Measurements from ENCODE around the gene WWC2.
"Not testable (repeated sequence)": the region's sequence is repeated elsewhere in the genome, so short reads cannot be mapped to it uniquely, and the experiment has no call there.

WWC2 gene

GRCh38 chr4:183185559-183185958 lies 86.5 kb downstream of the WWC2 start:
- no peaks in the 10 kb centered on the region for H3K9me3 ChIP-seq (ENCODE audit: control insufficient read depth, insufficient read depth, low read length)
- peak overlapping the region; percentile 68 for H3K27ac ChIP-seq (ENCODE audit: low read depth, low read length)
- no peaks in the 10 kb centered on the region for H3K27me3 ChIP-seq (ENCODE audit: control insufficient read depth, insufficient read depth, low read length)
- no peak overlapping the region for H3K9ac ChIP-seq (ENCODE audit: low read depth, low read length)
- H3K4me1 ChIP-seq (ENCODE audit: control insufficient read depth, insufficient read depth, low read length), result peaks cover 69% of the 10 kb centered on the region
- no peak overlapping the region for H3K4me3 ChIP-seq (ENCODE audit: low read depth, low read length)
- no peaks in the 10 kb centered on the region for H3K36me3 ChIP-seq (ENCODE audit: control insufficient read depth, insufficient read depth, low read length)

DNA sequence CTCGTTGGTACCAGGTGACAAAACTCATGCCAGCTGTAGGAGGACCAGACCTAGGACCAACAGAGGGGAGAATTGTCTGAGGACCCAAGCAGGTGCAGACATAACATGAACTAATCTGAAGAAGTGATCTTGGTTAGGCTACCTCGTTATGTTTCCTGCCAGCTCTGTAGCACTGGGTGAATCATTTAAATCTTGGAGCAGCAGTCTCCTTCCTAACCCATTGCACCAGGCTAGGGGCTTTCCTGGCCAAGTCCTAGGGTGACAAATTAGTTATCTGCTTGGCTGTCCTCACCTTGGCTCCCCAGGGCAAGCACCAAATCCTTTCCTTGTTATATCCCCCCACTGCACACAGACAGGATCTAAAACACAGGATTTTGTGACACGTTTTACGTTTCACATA lies 87.8 kb downstream of the WWC2 start:
- Histone ChIP-seq H3K36me3 (ENCODE audit: control insufficient read depth, insufficient read depth, low read length) (no peaks in the 10 kb centered on the region), H3K4me3 (ENCODE audit: low read depth, low read length) (no peak overlapping the region), H3K4me1 (ENCODE audit: control insufficient read depth, insufficient read depth, low read length) (peaks cover 63% of the 10 kb centered on the region), H3K27me3 (ENCODE audit: control insufficient read depth, insufficient read depth, low read length) (no peaks in the 10 kb centered on the region), H3K9ac (ENCODE audit: low read depth, low read length) (no peak overlapping the region), H3K9me3 (ENCODE audit: control insufficient read depth, insufficient read depth, low read length) (no peaks in the 10 kb centered on the region), H3K27ac (ENCODE audit: low read depth, low read length) (peak overlapping the region; percentile 42)

- Histone ChIP-seq H3K27ac (ENCODE audit: low read depth, low read length) (no peak overlapping the region), H3K9me3 (ENCODE audit: control insufficient read depth, insufficient read depth, low read length) (no peaks in the 10 kb centered on the region), H3K36me3 (ENCODE audit: control insufficient read depth, insufficient read depth, low read length) (no peaks in the 10 kb centered on the region; the same call in 1 of the 2 replicates), H3K4me3 (ENCODE audit: low read depth, low read length) (no peak overlapping the region), H3K27me3 (ENCODE audit: control insufficient read depth, insufficient read depth, low read length) (no peaks in the 10 kb centered on the region), H3K9ac (ENCODE audit: low read depth, low read length) (no peak overlapping the region), H3K4me1 (ENCODE audit: control insufficient read depth, insufficient read depth, low read length) (peaks cover 35% of the 10 kb centered on the region)
These were observed 92.0 kb downstream of the WWC2 start for GRCh38 chr4:183190900-183191527.

DNA sequence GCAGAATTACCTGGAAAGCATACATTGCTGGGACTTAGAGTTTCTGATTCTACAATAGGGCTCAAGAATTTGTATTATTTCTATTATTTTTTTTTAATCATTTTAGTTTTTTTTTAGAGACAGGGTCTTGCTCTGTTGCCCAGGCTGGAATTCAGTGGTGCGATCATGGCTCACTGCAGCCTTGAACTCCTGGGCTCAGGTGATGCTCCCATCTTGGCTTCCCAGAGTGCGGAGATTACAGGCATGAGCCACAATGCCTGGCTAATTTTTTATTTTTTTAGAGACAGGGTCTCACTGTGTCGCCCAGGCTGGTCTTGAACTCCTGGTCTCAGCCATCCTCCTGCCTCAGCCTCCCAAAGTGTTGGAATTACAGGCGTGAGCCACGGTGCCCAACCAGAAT lies 92.6 kb downstream of the WWC2 start:
- no peak overlapping the region for H3K9ac ChIP-seq (ENCODE audit: low read depth, low read length)
- H3K4me3 ChIP-seq (ENCODE audit: low read depth, low read length), result no peak overlapping the region
- no peaks in the 10 kb centered on the region for H3K9me3 ChIP-seq (ENCODE audit: control insufficient read depth, insufficient read depth, low read length)
- H3K4me1 ChIP-seq (ENCODE audit: control insufficient read depth, insufficient read depth, low read length), result peaks cover 29% of the 10 kb centered on the region
- no peaks in the 10 kb centered on the region; the same call in 1 of the 2 replicates for H3K36me3 ChIP-seq (ENCODE audit: control insufficient read depth, insufficient read depth, low read length)
- H3K27me3 ChIP-seq (ENCODE audit: control insufficient read depth, insufficient read depth, low read length), result no peaks in the 10 kb centered on the region
- H3K27ac ChIP-seq (ENCODE audit: low read depth, low read length), result peak overlapping the region; percentile 16

DNA sequence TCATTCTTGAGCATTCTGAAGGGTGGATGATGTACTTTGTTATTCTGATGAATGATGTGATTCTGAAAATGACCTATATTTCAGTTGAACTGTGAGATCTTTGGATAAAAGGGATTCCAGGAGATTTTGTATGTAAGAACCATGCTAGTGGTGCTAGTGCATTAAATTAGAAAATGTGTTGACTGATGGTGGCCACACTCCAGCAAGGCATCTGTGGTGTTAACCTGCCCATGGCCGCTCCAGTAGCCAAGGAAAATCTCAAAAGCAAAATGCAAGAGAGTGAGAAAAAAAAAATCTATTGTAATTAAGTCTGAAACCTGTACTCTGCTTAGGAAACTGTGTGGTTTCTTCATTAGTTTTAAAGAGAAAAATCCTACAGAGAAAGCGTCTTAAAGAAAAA lies 93.5 kb downstream of the WWC2 start:
- Histone ChIP-seq H3K27me3 (ENCODE audit: control insufficient read depth, insufficient read depth, low read length) (no peaks in the 10 kb centered on the region), H3K9me3 (ENCODE audit: control insufficient read depth, insufficient read depth, low read length) (no peaks in the 10 kb centered on the region), H3K27ac (ENCODE audit: low read depth, low read length) (peak overlapping the region; percentile 16), H3K36me3 (ENCODE audit: control insufficient read depth, insufficient read depth, low read length) (no peaks in the 10 kb centered on the region; the same call in 1 of the 2 replicates), H3K9ac (ENCODE audit: low read depth, low read length) (no peak overlapping the region), H3K4me1 (ENCODE audit: control insufficient read depth, insufficient read depth, low read length) (peaks cover 25% of the 10 kb centered on the region), H3K4me3 (ENCODE audit: low read depth, low read length) (no peak overlapping the region)

DNA sequence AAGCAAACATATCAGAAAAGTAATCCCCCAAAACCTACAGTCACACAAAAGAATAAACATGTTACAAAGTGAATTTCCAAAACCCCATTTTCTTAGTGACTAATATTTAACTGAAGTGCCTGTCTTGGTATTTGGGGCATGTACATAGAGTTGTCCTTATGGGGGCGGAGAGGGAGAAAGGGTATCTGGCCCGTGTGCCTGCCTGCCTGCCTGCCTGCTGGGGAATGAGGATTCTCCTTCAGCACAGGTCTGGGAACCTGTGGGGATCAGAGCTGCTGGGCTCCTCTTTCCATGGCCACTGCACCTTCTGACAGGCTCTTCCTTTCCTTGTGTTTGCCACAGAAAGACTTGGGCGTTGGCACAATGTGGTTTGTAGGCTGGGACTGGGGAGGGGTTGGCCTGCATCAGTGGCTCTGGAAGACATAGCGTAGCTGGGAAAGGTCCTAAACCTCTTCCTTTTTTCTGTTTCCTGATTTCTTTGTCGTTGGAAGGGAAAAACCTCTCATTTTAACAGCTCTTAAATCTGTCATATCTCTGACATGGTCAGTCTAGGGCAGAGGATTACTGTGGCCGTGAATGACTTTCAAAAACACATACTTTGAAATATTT lies 94.8 kb downstream of the WWC2 start:
- not testable (repeated sequence) for H3K9me3 ChIP-seq (ENCODE audit: control insufficient read depth, insufficient read depth, low read length); H3K27me3 ChIP-seq (ENCODE audit: control insufficient read depth, insufficient read depth, low read length)

GRCh38 chr4:183195534-183195933 lies 96.5 kb downstream of the WWC2 start:
- H3K27ac ChIP-seq (ENCODE audit: low read depth, low read length), result no peak overlapping the region
- no peak overlapping the region for H3K9ac ChIP-seq (ENCODE audit: low read depth, low read length)
- no peak overlapping the region for H3K4me3 ChIP-seq (ENCODE audit: low read depth, low read length)
- no peaks in the 10 kb centered on the region for H3K27me3 ChIP-seq (ENCODE audit: control insufficient read depth, insufficient read depth, low read length)
- H3K36me3 ChIP-seq (ENCODE audit: control insufficient read depth, insufficient read depth, low read length), result no peaks in the 10 kb centered on the region; the same call in 1 of the 2 replicates
- peaks cover 15% of the 10 kb centered on the region for H3K4me1 ChIP-seq (ENCODE audit: control insufficient read depth, insufficient read depth, low read length)
- no peaks in the 10 kb centered on the region for H3K9me3 ChIP-seq (ENCODE audit: control insufficient read depth, insufficient read depth, low read length)

More for the DNA sequence above, 94.8 kb downstream of the WWC2 start:
- not testable (repeated sequence) for H3K9ac ChIP-seq (ENCODE audit: low read depth, low read length); H3K4me3 ChIP-seq (ENCODE audit: low read depth, low read length); H3K36me3 ChIP-seq (ENCODE audit: control insufficient read depth, insufficient read depth, low read length); H3K27ac ChIP-seq (ENCODE audit: low read depth, low read length)
- peaks cover 25% of the 10 kb centered on the region for H3K4me1 ChIP-seq (ENCODE audit: control insufficient read depth, insufficient read depth, low read length)

DNA sequence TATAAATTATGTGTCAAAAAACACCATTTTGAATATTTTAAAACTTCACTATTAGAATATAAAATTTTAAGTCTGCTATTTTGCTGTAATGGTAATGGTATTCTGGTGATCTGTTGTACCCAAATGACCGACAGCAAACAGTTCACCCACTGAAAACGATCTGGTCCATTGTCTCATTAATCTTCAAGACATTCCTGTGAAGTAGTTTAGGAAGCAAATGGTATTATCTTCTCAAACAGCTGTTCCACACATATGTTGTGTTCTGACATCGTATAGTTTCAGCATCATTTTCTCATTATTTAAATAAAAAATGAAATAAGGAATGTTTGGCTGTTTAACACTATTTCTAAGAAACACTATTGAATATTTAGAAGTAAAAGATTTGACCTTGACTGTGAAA lies 98.1 kb downstream of the WWC2 start:
- no peak overlapping the region for H3K27ac ChIP-seq (ENCODE audit: low read depth, low read length)
- no peaks in the 10 kb centered on the region; the same call in 1 of the 2 replicates for H3K36me3 ChIP-seq (ENCODE audit: control insufficient read depth, insufficient read depth, low read length)
- no peaks in the 10 kb centered on the region for H3K9me3 ChIP-seq (ENCODE audit: control insufficient read depth, insufficient read depth, low read length)
- H3K27me3 ChIP-seq (ENCODE audit: control insufficient read depth, insufficient read depth, low read length), result no peaks in the 10 kb centered on the region
- H3K4me1 ChIP-seq (ENCODE audit: control insufficient read depth, insufficient read depth, low read length), result peaks cover 5% of the 10 kb centered on the region
- H3K4me3 ChIP-seq (ENCODE audit: low read depth, low read length), result no peak overlapping the region
- H3K9ac ChIP-seq (ENCODE audit: low read depth, low read length), result no peak overlapping the region

DNA sequence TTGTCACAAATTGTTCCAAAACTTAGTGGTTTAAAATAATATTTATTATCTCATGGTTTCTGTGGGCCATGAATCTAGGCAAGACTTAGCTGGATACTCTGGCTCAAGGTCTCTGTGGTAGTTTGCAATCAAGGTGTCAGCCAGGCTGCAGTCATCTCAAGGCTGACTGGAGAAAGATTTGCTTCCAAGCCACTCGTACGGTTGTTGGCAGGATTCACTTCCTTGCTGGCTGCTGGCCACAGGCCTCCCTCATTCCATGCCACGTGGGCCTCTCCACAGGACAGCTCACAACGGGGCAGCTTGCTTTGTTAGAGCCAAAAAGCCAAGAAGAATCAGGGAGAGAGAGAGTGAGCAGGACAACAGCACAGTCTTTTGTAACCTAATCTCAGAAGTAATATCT lies 101.4 kb downstream of the WWC2 start:
- Histone ChIP-seq H3K36me3 (ENCODE audit: control insufficient read depth, insufficient read depth, low read length) (no peaks in the 10 kb centered on the region; the same call in 1 of the 2 replicates), H3K4me1 (ENCODE audit: control insufficient read depth, insufficient read depth, low read length) (no peaks in the 10 kb centered on the region), H3K4me3 (ENCODE audit: low read depth, low read length) (no peak overlapping the region), H3K9me3 (ENCODE audit: control insufficient read depth, insufficient read depth, low read length) (no peaks in the 10 kb centered on the region), H3K27ac (ENCODE audit: low read depth, low read length) (no peak overlapping the region), H3K27me3 (ENCODE audit: control insufficient read depth, insufficient read depth, low read length) (no peaks in the 10 kb centered on the region), H3K9ac (ENCODE audit: low read depth, low read length) (no peak overlapping the region)

DNA sequence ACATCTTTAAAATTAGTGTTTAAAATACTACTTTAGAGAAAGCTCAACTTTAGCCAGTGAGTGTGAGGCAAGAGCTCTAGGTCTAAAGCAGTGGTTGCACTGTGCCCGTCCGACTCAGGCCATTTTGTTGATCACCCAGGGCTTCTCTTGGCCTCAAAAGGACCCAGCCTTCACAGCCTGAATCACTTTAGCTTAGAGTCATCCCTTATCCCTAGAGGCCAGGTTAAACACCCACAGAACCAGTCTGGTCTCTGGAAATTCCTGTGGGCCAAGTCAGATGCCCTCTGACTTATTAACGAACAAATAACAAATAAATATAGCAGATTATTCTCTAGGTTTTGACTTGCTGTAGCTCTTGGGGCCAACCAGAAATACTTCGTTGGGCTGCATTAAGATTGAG lies 102.3 kb downstream of the WWC2 start:
- Histone ChIP-seq H3K27me3 (ENCODE audit: control insufficient read depth, insufficient read depth, low read length) (no peaks in the 10 kb centered on the region), H3K9ac (ENCODE audit: low read depth, low read length) (no peak overlapping the region), H3K4me3 (ENCODE audit: low read depth, low read length) (no peak overlapping the region), H3K9me3 (ENCODE audit: control insufficient read depth, insufficient read depth, low read length) (no peaks in the 10 kb centered on the region), H3K27ac (ENCODE audit: low read depth, low read length) (no peak overlapping the region), H3K36me3 (ENCODE audit: control insufficient read depth, insufficient read depth, low read length) (no peaks in the 10 kb centered on the region), H3K4me1 (ENCODE audit: control insufficient read depth, insufficient read depth, low read length) (peaks cover 4% of the 10 kb centered on the region)

GRCh38 chr4:183202523-183202922 lies 103.5 kb downstream of the WWC2 start:
- Histone ChIP-seq H3K4me1 (ENCODE audit: control insufficient read depth, insufficient read depth, low read length) (peaks cover 4% of the 10 kb centered on the region), H3K36me3 (ENCODE audit: control insufficient read depth, insufficient read depth, low read length) (no peaks in the 10 kb centered on the region; the same call in 1 of the 2 replicates), H3K9me3 (ENCODE audit: control insufficient read depth, insufficient read depth, low read length) (no peaks in the 10 kb centered on the region), H3K4me3 (ENCODE audit: low read depth, low read length) (no peak overlapping the region), H3K9ac (ENCODE audit: low read depth, low read length) (no peak overlapping the region), H3K27ac (ENCODE audit: low read depth, low read length) (no peak overlapping the region), H3K27me3 (ENCODE audit: control insufficient read depth, insufficient read depth, low read length) (no peaks in the 10 kb centered on the region)

All from HUES48 (cell line).